H9 (cell line): ENCODE measurements around the gene DICER1. TPM values are rescaled to one million over a fixed set of nuclear protein-coding genes. Genes with fewer than 3 reads are reported as not detected.

Experiments
- DNase-seq: peaks from one replicate; pipeline ENCODE4 v3.0.0-alpha.2; 2017
- H2AFZ ChIP-seq: one replicate; pipeline ENCODE4 v1.6.1; 2013; ENCODE audit warnings: mild to moderate bottlenecking, low read length, control low read depth, moderate library complexity
- H2AK5ac ChIP-seq: 2 replicates; pipeline ENCODE4 v1.6.1; 2013; ENCODE audit warnings: low read length, control low read depth, mixed read lengths; ENCODE audit not compliant: insufficient read length
- H2BK120ac ChIP-seq: one replicate; pipeline ENCODE4 v1.6.1; 2013; ENCODE audit warnings: low read depth, mild to moderate bottlenecking, low read length, control low read depth, inconsistent platforms; ENCODE audit not compliant: poor library complexity, severe bottlenecking
- H2BK12ac ChIP-seq: 2 replicates; pipeline ENCODE4 v1.6.1; 2013; ENCODE audit warnings: low read length, control low read depth, mixed read lengths, low read depth; ENCODE audit not compliant: insufficient read length
- H2BK15ac ChIP-seq: 2 replicates; pipeline ENCODE4 v1.6.1; 2013; ENCODE audit warnings: low read depth, low read length, control low read depth
- H2BK20ac ChIP-seq: one replicate; pipeline ENCODE4 v1.6.1; 2013; ENCODE audit warnings: low read depth, mild to moderate bottlenecking, low read length, control low read depth, inconsistent platforms; ENCODE audit not compliant: poor library complexity, severe bottlenecking
- H2BK5ac ChIP-seq: 2 replicates; pipeline ENCODE4 v1.6.1; 2013; ENCODE audit warnings: low read length, control low read depth, mixed read lengths; ENCODE audit not compliant: insufficient read length
- H3K14ac ChIP-seq: 2 replicates; pipeline ENCODE4 v1.6.1; 2013; ENCODE audit warnings: low read length, control low read depth; ENCODE audit not compliant: insufficient read depth
- H3K18ac ChIP-seq: 2 replicates; pipeline ENCODE4 v1.6.1; 2013; ENCODE audit warnings: low read depth, mild to moderate bottlenecking, mixed read lengths, low read length, control low read depth; ENCODE audit not compliant: insufficient read length
- H3K23ac ChIP-seq: 2 replicates; pipeline ENCODE4 v1.6.1; 2013; ENCODE audit warnings: low read length, control low read depth, mixed read lengths, low read depth; ENCODE audit not compliant: insufficient read length
- H3K23me2 ChIP-seq: 2 replicates; pipeline ENCODE4 v1.6.1; 2013; ENCODE audit warnings: low read depth, mild to moderate bottlenecking, mixed read lengths, low read length, control low read depth; ENCODE audit not compliant: insufficient read length, poor library complexity, severe bottlenecking
- H3K27ac ChIP-seq: 2 replicates; pipeline ENCODE4 v1.5.1; 2013; ENCODE audit warnings: low read length, control low read depth, mixed read lengths, low read depth; ENCODE audit not compliant: insufficient read length
- H3K27me3 ChIP-seq: 2 replicates; pipeline ENCODE4 v1.6.1; 2013; ENCODE audit warnings: low read length, control low read depth, inconsistent platforms; ENCODE audit not compliant: insufficient read depth
- H3K4ac ChIP-seq: 2 replicates; pipeline ENCODE4 v1.6.1; 2013; ENCODE audit warnings: low read depth, mild to moderate bottlenecking, control low read depth, inconsistent platforms, low read length, moderate library complexity
- H3K4me1 ChIP-seq: 2 replicates; pipeline ENCODE4 v1.6.1; 2013; ENCODE audit warnings: low read length, control low read depth, inconsistent platforms; ENCODE audit not compliant: insufficient read depth
- H3K4me2 ChIP-seq: 2 replicates; pipeline ENCODE4 v1.6.1; 2013; ENCODE audit warnings: low read length, control low read depth, mixed read lengths; ENCODE audit not compliant: insufficient read length, insufficient read depth
- H3K56ac ChIP-seq: 2 replicates; pipeline ENCODE4 v1.6.1; 2013; ENCODE audit warnings: low read depth, mild to moderate bottlenecking, mixed read lengths, low read length, control low read depth; ENCODE audit not compliant: insufficient read length
- H3K79me1 ChIP-seq: 2 replicates; pipeline ENCODE4 v1.6.1; 2013; ENCODE audit warnings: low read depth, mild to moderate bottlenecking, moderate library complexity, low read length, control low read depth, inconsistent platforms; ENCODE audit not compliant: insufficient read depth, poor library complexity, severe bottlenecking
- H3K79me2 ChIP-seq: 2 replicates; pipeline ENCODE4 v1.6.1; 2013; ENCODE audit warnings: low read length, control low read depth, inconsistent platforms; ENCODE audit not compliant: insufficient read depth
- H3K9ac ChIP-seq: 2 replicates; pipeline ENCODE4 v1.6.1; 2013; ENCODE audit warnings: low read length, control low read depth, mixed read lengths; ENCODE audit not compliant: insufficient read length; ENCODE audit errors: extremely low read depth
- H3K9me3 ChIP-seq: one replicate; pipeline ENCODE4 v1.6.1; 2013; ENCODE audit warnings: low read depth, low read length, inconsistent platforms; ENCODE audit not compliant: control insufficient read depth
- H3T11ph ChIP-seq: one replicate; pipeline ENCODE4 v1.6.1; 2013; ENCODE audit warnings: mild to moderate bottlenecking, low read length, control low read depth, inconsistent platforms
- H4K20me1 ChIP-seq: one replicate; pipeline ENCODE4 v1.6.1; 2013; ENCODE audit not compliant: control insufficient read depth, insufficient read length, insufficient read depth
- H4K5ac ChIP-seq: 2 replicates; pipeline ENCODE4 v1.6.1; 2013; ENCODE audit warnings: low read depth, mild to moderate bottlenecking, mixed read lengths, low read length, control low read depth; ENCODE audit not compliant: insufficient read length
- H4K8ac ChIP-seq: replicated peaks from 2 replicates; pipeline ENCODE4 v1.6.1; 2013; ENCODE audit warnings: low read length, control low read depth, mixed read lengths, low read depth; ENCODE audit not compliant: insufficient read length
- H4K91ac ChIP-seq: 2 replicates; pipeline ENCODE4 v1.6.1; 2013; ENCODE audit warnings: low read depth, mild to moderate bottlenecking, moderate library complexity, mixed read lengths, low read length, control low read depth; ENCODE audit not compliant: insufficient read length
- H3K27ac Mint-ChIP-seq, 3 experiments: 2 replicates in 2 of 3; 3 replicates in 1 of 3; pipeline ENCODE4 v1.8.0; 2020 to 2021; ENCODE audit warnings: mixed read lengths in 3 of 3, mild to moderate bottlenecking in 1 of 3, moderate library complexity in 1 of 3
- H3K27me3 Mint-ChIP-seq: 2 replicates; pipeline ENCODE4 v1.8.0; 2021; ENCODE audit warnings: low read depth, mild to moderate bottlenecking, moderate library complexity, mixed read lengths
- H3K36me3 Mint-ChIP-seq, 3 experiments: 2 replicates in 2 of 3; 3 replicates in 1 of 3; pipeline ENCODE4 v1.8.0; 2020 to 2021; ENCODE audit warnings: low read depth in 3 of 3, mixed read lengths in 3 of 3; ENCODE audit not compliant: insufficient read depth in 1 of 3
- H3K4me1 Mint-ChIP-seq, 2 experiments: 2 replicates each; pipeline ENCODE4 v1.8.0; 2020; ENCODE audit warnings: mixed read lengths in 2 of 2
- H3K4me3 Mint-ChIP-seq, 2 experiments: 2 replicates in 1 of 2; 3 replicates in 1 of 2; pipeline ENCODE4 v1.8.0; 2020 to 2021; ENCODE audit warnings: mild to moderate bottlenecking in 2 of 2, mixed read lengths in 2 of 2, moderate library complexity in 1 of 2
- H3K9me3 Mint-ChIP-seq, 2 experiments: 2 replicates in 1 of 2; 3 replicates in 1 of 2; pipeline ENCODE4 v1.8.0; 2020; ENCODE audit warnings: mild to moderate bottlenecking in 2 of 2, mixed read lengths in 2 of 2, moderate library complexity in 1 of 2
- WGBS: extraction: QIAGEN DNeasy Blood & Tissue Kit; methylation state at CpG from one replicate; pipeline ENCODE4 v1.1.7; 2013; ENCODE audit warnings: missing lambda C conversion rate, low lambda C conversion rate, mixed read lengths; ENCODE audit not compliant: insufficient read length; ENCODE audit errors: extremely low coverage; 5-methylcytosine and 5-hydroxymethylcytosine counted together
- total RNA-seq: library from RNA; stranded (reverse); gene quantifications from 2 replicates; pipeline ENCODE4 v1.2.1, GENCODE V29; 2021
- TF ChIP-seq, protein P1 (sequence below): fragments of 200-600 bp; sonication (generic); conservative IDR thresholded peaks from 3 replicates; pipeline ENCODE4 v1.8.0; 2021; ENCODE audit warnings: antibody characterized with exemption, mild to moderate bottlenecking

DICER1 gene
- total RNA-seq, 1 experiment from 2014 or later = 57.0 TPM

DNA sequence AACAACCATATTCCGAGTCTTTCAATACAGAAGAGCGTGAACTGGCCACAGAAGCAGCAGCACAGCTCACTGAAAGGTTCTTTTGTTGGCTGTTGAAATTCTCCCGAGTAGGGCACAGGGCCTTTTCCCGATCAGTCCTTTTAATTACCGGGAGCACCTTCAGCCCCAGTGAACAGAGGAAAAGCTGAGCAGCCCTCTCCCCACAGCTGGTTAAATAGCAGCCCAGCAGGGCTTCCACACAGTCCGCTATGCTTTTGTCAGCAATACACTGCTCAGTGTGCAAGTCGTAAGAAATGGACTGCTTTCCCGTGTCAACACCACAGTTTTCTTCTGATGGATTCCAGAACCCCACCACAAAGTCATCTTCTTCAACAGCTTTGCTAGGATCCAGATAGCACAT lies 61.3 kb downstream of the DICER1 start:
- no peak overlapping the region for H3K27ac ChIP-seq
- Mint-ChIP-seq H3K27me3 (no peaks in the 10 kb centered on the region), H3K9me3 (no peaks in the 10 kb centered on the region), H3K4me3 (no peak overlapping the region), H3K27ac (peak overlapping the region; percentile 7 to 59 (median 38); a peak in 2 of 7 replicates), H3K36me3 (peaks cover 13 to 42% (median 36%) of the 10 kb centered on the region in 3 experiments; a peak in 5 of 7 replicates), H3K4me1 (peaks cover 8 to 20% of the 10 kb centered on the region in 2 experiments)
- H3K79me1 ChIP-seq = no peaks in the 10 kb centered on the region
- H3T11ph ChIP-seq = no peak overlapping the region
- no peak overlapping the region for H4K91ac ChIP-seq
- H2BK15ac ChIP-seq = no peak overlapping the region
- H3K14ac ChIP-seq = no peak overlapping the region
- no peaks in the 10 kb centered on the region for H3K4me1 ChIP-seq
- H2AFZ ChIP-seq = no peak overlapping the region
- no peak overlapping the region for H3K4me2 ChIP-seq
- no peak overlapping the region for H2BK5ac ChIP-seq
- H2BK20ac ChIP-seq = no peak overlapping the region
- TF ChIP-seq, protein P1, sequence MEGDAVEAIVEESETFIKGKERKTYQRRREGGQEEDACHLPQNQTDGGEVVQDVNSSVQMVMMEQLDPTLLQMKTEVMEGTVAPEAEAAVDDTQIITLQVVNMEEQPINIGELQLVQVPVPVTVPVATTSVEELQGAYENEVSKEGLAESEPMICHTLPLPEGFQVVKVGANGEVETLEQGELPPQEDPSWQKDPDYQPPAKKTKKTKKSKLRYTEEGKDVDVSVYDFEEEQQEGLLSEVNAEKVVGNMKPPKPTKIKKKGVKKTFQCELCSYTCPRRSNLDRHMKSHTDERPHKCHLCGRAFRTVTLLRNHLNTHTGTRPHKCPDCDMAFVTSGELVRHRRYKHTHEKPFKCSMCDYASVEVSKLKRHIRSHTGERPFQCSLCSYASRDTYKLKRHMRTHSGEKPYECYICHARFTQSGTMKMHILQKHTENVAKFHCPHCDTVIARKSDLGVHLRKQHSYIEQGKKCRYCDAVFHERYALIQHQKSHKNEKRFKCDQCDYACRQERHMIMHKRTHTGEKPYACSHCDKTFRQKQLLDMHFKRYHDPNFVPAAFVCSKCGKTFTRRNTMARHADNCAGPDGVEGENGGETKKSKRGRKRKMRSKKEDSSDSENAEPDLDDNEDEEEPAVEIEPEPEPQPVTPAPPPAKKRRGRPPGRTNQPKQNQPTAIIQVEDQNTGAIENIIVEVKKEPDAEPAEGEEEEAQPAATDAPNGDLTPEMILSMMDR = no peak
- no peak overlapping the region for H3K4ac ChIP-seq
- no peaks in the 10 kb centered on the region for H3K9me3 ChIP-seq
- no peak overlapping the region for H2AK5ac ChIP-seq
- no peak overlapping the region for H4K5ac ChIP-seq
- no peak overlapping the region for H2BK12ac ChIP-seq
- no peak for DNase-seq
- H2BK120ac ChIP-seq = no peak overlapping the region
- H3K18ac ChIP-seq = no peak overlapping the region
- H3K27me3 ChIP-seq = no peaks in the 10 kb centered on the region
- no peak overlapping the region for H3K56ac ChIP-seq
- H3K23ac ChIP-seq = no peak overlapping the region
- WGBS = no CpG with 5 or more reads among the region's 8 CpGs
- no peak overlapping the region for H4K8ac ChIP-seq
- no peaks in the 10 kb centered on the region for H3K79me2 ChIP-seq
- no peaks in the 10 kb centered on the region for H4K20me1 ChIP-seq
- no peaks in the 10 kb centered on the region for H3K23me2 ChIP-seq
- H3K9ac ChIP-seq = no peak overlapping the region
